HG03571 (cell line): ENCODE results near the gene SNAI3.

Experiments used
- ATAC-seq: cut with Tn5 transposase; IDR thresholded peaks from one replicate; pipeline ENCODE4 v1.9.1; 2021; ENCODE audit not compliant: unreplicated experiment

Gene SNAI3

GRCh38 chr16:88705801-88706228, 19.5 kb upstream of the SNAI3 start:
- peak; percentile 13 for ATAC-seq

- ATAC-seq = no peak
Measured at GRCh38 chr16:88705076-88705684, 18.9 kb upstream of the SNAI3 start.

GRCh38 chr16:88703486-88704309, 17.4 kb upstream of the SNAI3 start:
- ATAC-seq = no peak

- ATAC-seq = no peak
Measured at GRCh38 chr16:88702371-88703210, 16.3 kb upstream of the SNAI3 start.

GRCh38 chr16:88701581-88702370, 15.5 kb upstream of the SNAI3 start:
- no peak for ATAC-seq

GRCh38 chr16:88700636-88701482, 14.6 kb upstream of the SNAI3 start:
- ATAC-seq = peak; percentile 70

- no peak for ATAC-seq
Measured at GRCh38 chr16:88700322-88700635, 14.0 kb upstream of the SNAI3 start.

GRCh38 chr16:88699180-88699579, 12.9 kb upstream of the SNAI3 start:
- ATAC-seq = no peak

GRCh38 chr16:88698646-88699045, 12.3 kb upstream of the SNAI3 start:
- no peak for ATAC-seq

GRCh38 chr16:88697831-88698615, 11.7 kb upstream of the SNAI3 start:
- no peak for ATAC-seq

GRCh38 chr16:88697116-88697830, 11.0 kb upstream of the SNAI3 start:
- no peak for ATAC-seq

- ATAC-seq = no peak
Measured at GRCh38 chr16:88696441-88696840, 10.1 kb upstream of the SNAI3 start.

- ATAC-seq = no peak
Measured at GRCh38 chr16:88695753-88696152, 9.4 kb upstream of the SNAI3 start.

GRCh38 chr16:88695218-88695617, 8.9 kb upstream of the SNAI3 start:
- ATAC-seq = no peak

GRCh38 chr16:88694221-88695087, 8.1 kb upstream of the SNAI3 start:
- ATAC-seq = no peak

GRCh38 chr16:88693420-88694177, 7.3 kb upstream of the SNAI3 start:
- no peak for ATAC-seq

GRCh38 chr16:88692861-88693260, 6.6 kb upstream of the SNAI3 start:
- ATAC-seq = no peak
